ENCODE measurements around the gene ACOX2. TPM values are rescaled to one million over a fixed set of nuclear protein-coding genes. Genes with fewer than 3 reads are reported as not detected.

Gene ACOX2
- total RNA-seq, 2 donors from 2014 or later = 2.3 to 5.9 TPM

DNA sequence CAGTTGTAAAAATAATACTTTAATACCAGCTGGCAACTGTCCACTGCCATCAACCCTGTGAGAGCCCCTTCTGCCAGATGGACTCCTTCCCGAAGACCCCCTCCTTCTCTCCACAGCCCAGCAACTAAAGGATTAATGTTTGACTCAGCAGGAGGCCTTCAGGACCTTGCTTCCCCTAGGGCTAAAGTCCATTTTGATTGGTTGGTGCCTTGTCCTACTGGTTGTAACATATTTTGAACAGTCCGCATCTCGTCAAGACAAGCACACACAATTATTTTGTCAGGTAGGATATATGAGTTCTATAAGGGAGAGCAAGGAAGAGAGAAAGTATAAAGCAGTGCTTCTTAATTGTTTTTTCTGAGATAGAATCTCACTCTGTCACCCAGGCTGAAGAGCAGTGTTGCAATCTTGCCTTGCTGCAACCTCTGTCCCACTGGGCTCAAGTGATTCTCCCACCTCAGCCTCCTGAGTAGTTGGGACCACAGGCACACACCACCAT, 18.6 kb downstream of the ACOX2 start:
- Histone ChIP-seq H3K4me1 (no peaks in the 10 kb centered on the region), H3K36me3 (replicated peaks in 1 of 2; ENCODE audit: insufficient read depth in 1 of 2, low read depth in 2 of 2) (no peaks in the 10 kb centered on the region), H3K9me3 (no peaks in the 10 kb centered on the region), H3K27ac (no peak overlapping the region), H3K27me3 (no peaks in the 10 kb centered on the region), H3K4me3 (no peak overlapping the region)
- WGBS, 2 donors = 29 to 38% methylated on average over 3 of the region's 3 CpGs
- no peak for TF ChIP-seq POLR2A (IDR thresholded peaks at IDR 0.05)
- TF ChIP-seq CTCF (IDR thresholded peaks at IDR 0.05) = no peak
- intact Hi-C loops (cut with DNase I) = no loop called here
- DNase-seq = no peak
- no peak for ATAC-seq

GRCh38 chr3:58514405-58514804, 22.6 kb downstream of the ACOX2 start:
- ATAC-seq (no peak), DNase-seq (no peak)
- TF ChIP-seq CTCF (IDR thresholded peaks at IDR 0.05) (no peak), POLR2A (IDR thresholded peaks at IDR 0.05) (no peak)
- Histone ChIP-seq H3K27me3 (no peaks in the 10 kb centered on the region), H3K9me3 (no peaks in the 10 kb centered on the region), H3K4me1 (no peaks in the 10 kb centered on the region), H3K4me3 (no peak overlapping the region), H3K36me3 (replicated peaks in 1 of 2; ENCODE audit: insufficient read depth in 1 of 2, low read depth in 2 of 2) (no peaks in the 10 kb centered on the region), H3K27ac (no peak overlapping the region)
- 91 to 94% methylated on average over 3 of the region's 3 CpGs for WGBS, 2 donors
- intact Hi-C loops (cut with DNase I) = no loop called here

GRCh38 chr3:58508437-58508836, 28.6 kb downstream of the ACOX2 start:
- no peak for TF ChIP-seq CTCF (IDR thresholded peaks at IDR 0.05)
- TF ChIP-seq POLR2A (IDR thresholded peaks at IDR 0.05) = no peak

GRCh38 chr3:58507356-58508078, 29.5 kb downstream of the ACOX2 start:
- intact Hi-C loops (cut with DNase I) = no loop called here
- Histone ChIP-seq H3K27ac (no peak overlapping the region), H3K27me3 (no peaks in the 10 kb centered on the region), H3K36me3 (replicated peaks in 1 of 2; ENCODE audit: insufficient read depth in 1 of 2, low read depth in 2 of 2) (peaks cover 0 to 3% of the 10 kb centered on the region in 2 donors), H3K4me1 (no peaks in the 10 kb centered on the region), H3K9me3 (no peaks in the 10 kb centered on the region), H3K4me3 (no peak overlapping the region)
- no peak for DNase-seq
- ATAC-seq = no peak
- TF ChIP-seq CTCF (IDR thresholded peaks at IDR 0.05) = no peak
- no peak for TF ChIP-seq POLR2A (IDR thresholded peaks at IDR 0.05)
- WGBS, 2 donors = 38 to 55% methylated on average over 2 of the region's 2 CpGs

More at GRCh38 chr3:58508437-58508836, 28.6 kb downstream of the ACOX2 start:
- ATAC-seq (no peak), DNase-seq (no peak)
- Histone ChIP-seq H3K27me3 (no peaks in the 10 kb centered on the region), H3K4me3 (no peak overlapping the region), H3K4me1 (no peaks in the 10 kb centered on the region), H3K36me3 (replicated peaks in 1 of 2; ENCODE audit: insufficient read depth in 1 of 2, low read depth in 2 of 2) (peaks cover 0 to 3% of the 10 kb centered on the region in 2 donors), H3K9me3 (no peaks in the 10 kb centered on the region), H3K27ac (no peak overlapping the region)
- intact Hi-C loops (cut with DNase I) = no loop called here
- WGBS, 2 donors = 78% methylated on average over 6 of the region's 6 CpGs

DNA sequence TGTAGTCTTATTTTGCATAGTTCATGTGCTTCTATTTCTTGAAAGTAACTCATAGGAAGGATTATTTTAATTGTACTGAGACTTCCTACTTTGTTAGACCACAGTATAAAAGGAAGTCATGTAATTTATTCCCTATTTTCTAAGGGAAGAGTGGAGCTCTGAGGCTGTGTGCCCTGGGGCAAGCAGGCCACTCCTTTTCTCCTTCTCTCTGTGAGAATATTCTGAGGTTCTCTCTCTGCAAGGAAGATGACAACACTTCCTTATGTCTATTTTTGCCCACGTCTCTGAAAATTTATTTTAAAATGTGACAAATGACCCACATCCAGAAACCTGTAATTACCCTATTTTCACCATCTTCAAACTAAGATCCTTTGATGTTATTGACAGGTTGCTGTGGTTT, 34.1 kb downstream of the ACOX2 start:
- TF ChIP-seq CTCF (IDR thresholded peaks at IDR 0.05) = no peak
- TF ChIP-seq POLR2A (IDR thresholded peaks at IDR 0.05) = no peak
- no peak for ATAC-seq
- intact Hi-C loops (cut with DNase I) = no loop called here
- 32 to 50% methylated on average over 1 of the region's 1 CpG for WGBS, 2 donors
- Histone ChIP-seq H3K4me1 (no peaks in the 10 kb centered on the region), H3K4me3 (no peak overlapping the region), H3K9me3 (no peaks in the 10 kb centered on the region), H3K27me3 (no peaks in the 10 kb centered on the region), H3K36me3 (replicated peaks in 1 of 2; ENCODE audit: insufficient read depth in 1 of 2, low read depth in 2 of 2) (peaks cover 0 to 5% of the 10 kb centered on the region in 2 donors), H3K27ac (no peak overlapping the region)
- no peak for DNase-seq

Data from body of pancreas (tissue), 4 donors.